GM23248 (cell line): ENCODE measurements around the gene RNF169.

ENCODE experiments used
- EZH2 ChIP-seq: fragments of 200-600 bp; sonication (generic); IDR thresholded peaks from 2 replicates; pipeline ENCODE4 v1.6.1; 2018; ENCODE audit warnings: antibody characterized with exemption, mild to moderate bottlenecking; ENCODE audit not compliant: insufficient read depth, poor library complexity, severe bottlenecking
- EZH2phosphoT487 ChIP-seq: fragments of 200-600 bp; sonication (generic); IDR thresholded peaks from 2 replicates; pipeline ENCODE4 v1.6.1; 2018; ENCODE audit warnings: antibody characterized with exemption, moderate library complexity, mild to moderate bottlenecking, low read depth; ENCODE audit not compliant: insufficient read depth

DNA sequence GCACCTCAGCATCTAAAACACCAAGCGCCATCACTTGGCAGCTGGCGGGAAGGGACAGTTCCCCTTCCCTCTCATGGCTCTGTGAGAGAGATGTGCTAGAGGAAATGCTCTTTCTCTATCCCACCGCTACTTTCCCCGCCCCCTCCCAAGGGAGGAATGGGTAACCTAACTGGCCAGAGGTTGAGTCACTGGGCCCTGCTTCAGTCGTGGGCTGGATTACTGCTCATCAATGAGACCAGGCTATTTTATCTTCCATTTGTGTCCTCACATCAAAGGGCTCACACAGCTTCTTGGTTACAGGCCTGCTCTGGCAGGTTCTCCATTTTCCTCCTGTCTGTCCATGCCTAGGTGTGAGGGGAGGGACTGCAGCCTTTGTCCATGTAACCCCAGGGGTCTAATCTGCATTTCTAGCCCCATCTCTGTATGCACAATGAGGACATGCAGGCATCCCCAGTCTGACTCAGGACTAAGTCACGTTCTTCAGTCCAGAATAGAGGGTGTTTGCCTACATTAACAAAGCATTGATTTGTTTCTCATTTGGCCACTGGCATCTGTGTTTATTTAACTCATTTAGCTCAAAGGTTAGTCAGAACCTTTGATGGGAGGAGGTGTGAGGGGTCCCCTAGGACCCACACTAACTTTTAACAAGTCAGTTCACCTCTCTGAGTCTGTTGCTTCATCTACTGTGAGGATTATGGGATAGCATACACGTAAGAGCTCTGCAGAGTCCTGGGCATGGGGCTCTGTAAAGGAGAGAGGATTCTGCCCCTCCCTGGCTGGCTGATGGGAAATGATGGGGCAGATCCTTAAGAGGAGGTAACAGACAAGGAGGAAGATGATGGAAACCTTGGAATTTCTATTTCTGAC is 101.1 kb downstream of the RNF169 start:
- no peak for TF ChIP-seq EZH2
- TF ChIP-seq EZH2phosphoT487 = no peak
